GM12872 (cell line): ENCODE measurements around the gene IGLL1.

Experiments
- TF ChIP-seq, protein P1 (sequence below): IDR thresholded peaks from 3 replicates; pipeline ENCODE4 v1.5.1; 2011; ENCODE audit warnings: low read depth, mild to moderate bottlenecking, low read length, moderate library complexity; ENCODE audit not compliant: insufficient read depth

IGLL1 gene

DNA sequence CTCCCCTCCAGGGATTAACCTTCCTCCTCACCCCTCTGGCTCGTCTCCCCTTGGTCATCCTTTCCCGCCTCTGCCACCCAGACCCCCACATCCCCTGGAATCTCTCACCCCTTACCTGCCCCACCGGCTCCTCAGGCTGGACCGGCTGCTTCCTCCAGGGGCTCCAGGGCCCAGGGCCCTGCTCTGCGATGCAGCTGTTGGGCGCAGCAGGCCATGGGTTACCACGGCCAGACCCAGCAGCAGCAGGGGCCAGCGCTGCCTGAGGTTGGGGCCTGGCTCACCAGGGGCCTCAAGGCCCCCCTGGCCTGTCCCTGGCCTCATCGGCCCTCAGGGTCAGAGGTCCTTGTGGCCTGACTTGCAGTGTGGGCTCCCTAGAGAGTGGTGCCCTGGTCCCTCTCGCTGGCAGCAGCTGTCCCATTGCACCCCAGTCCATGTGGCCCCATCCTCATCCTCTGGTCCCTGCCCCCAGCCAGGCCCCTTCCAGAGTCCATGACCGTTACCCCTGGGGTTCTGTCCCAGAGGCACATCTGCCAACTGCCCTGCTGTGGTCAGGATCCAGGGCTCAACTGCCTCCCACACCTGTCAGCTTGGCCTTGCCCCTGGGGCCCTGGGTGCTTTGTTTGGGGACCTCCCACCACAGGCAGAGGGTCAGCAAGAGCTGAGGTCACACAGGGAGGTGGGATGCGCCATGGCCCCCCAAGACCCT is at the start of gene IGLL1:
TSS of gene IGLL1 (minus strand) at position 421 of the 706 bp plus-strand sequence. CDS start at position 321, 100 bp downstream.
- TF ChIP-seq, protein P1, sequence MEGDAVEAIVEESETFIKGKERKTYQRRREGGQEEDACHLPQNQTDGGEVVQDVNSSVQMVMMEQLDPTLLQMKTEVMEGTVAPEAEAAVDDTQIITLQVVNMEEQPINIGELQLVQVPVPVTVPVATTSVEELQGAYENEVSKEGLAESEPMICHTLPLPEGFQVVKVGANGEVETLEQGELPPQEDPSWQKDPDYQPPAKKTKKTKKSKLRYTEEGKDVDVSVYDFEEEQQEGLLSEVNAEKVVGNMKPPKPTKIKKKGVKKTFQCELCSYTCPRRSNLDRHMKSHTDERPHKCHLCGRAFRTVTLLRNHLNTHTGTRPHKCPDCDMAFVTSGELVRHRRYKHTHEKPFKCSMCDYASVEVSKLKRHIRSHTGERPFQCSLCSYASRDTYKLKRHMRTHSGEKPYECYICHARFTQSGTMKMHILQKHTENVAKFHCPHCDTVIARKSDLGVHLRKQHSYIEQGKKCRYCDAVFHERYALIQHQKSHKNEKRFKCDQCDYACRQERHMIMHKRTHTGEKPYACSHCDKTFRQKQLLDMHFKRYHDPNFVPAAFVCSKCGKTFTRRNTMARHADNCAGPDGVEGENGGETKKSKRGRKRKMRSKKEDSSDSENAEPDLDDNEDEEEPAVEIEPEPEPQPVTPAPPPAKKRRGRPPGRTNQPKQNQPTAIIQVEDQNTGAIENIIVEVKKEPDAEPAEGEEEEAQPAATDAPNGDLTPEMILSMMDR, result no peak

DNA sequence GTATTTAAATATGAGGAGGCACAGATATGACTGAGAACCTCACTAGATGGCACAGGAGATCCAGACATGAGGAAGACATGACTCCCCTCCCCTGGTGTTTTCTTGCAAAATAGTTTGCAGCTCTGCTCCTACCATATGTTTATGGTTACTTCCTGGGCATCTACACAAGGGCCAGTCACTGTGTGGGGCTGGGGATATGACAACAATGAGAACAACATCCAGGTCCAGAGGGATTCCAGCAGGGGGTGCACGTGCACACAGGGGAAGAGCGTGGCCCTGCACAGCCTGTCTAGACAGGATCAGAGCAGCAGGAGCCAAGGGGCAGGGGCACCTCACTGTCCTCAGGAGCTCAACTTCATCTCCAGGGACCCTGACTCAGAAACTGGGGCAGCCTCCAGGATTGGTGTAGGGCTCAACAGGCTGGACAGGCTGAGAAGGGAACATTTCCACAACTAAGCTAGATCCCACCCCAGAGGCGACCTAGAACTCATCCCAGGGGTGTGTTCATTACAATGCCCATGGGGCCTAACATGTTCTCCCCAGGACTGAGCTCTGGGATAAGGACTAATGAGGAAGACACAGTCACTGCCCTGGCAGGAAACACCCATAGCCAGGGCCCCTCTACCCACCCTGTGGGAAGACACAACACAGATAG is 47.4 kb upstream of the IGLL1 start:
- TF ChIP-seq, protein P1, result peak; percentile 65

DNA sequence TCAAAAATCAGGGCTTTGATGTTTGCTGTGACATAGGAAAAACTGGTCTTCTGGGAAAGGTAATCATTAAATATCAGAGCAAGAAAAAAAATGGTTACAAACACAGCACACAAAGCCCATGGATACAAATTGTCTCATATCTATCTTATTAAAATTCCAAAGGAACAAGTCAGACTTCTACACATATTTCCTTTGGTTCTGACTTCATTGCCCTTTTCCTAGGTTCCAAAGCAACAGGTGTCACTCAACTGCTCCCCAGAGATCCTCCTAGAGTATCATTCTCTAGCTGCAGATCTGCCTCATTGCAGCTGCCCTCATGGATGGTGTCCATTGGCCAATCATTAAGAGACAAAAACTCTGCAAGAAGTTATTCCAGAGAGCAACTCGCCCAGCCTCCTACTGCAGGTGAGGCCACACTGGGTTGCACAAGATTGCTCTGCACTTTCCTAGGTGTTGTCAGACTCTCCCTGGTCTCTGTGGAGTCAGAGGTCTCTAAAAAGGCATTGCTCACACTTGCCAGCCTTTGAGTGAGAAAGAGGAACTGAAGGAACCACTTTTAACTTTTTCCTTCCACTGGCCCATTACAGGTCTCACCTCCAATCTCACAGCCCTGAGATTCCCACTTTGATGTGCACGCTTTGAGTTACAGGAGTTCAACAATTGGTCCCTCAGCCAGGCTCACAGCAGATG is 46.3 kb upstream of the IGLL1 start:
- TF ChIP-seq, protein P1, result no peak

DNA sequence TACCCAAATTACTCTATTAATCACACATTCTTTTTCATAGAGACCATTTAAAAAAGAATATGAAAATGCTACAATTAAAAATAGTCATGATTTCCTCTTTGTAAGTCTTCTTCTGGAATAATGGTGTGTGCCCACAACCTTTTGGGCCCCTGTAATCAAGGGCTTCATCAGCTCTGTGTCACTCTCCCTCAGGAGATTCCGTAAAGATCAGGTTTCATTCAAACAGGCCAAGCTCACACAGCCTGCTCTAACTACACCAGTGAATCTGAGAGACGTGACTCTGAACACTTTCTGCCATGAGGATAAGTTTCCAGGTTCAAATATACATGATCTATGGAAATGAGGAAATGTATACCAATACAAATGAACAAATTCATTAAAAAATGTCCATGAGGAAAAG is 42.5 kb upstream of the IGLL1 start:
- TF ChIP-seq, protein P1, result no peak

DNA sequence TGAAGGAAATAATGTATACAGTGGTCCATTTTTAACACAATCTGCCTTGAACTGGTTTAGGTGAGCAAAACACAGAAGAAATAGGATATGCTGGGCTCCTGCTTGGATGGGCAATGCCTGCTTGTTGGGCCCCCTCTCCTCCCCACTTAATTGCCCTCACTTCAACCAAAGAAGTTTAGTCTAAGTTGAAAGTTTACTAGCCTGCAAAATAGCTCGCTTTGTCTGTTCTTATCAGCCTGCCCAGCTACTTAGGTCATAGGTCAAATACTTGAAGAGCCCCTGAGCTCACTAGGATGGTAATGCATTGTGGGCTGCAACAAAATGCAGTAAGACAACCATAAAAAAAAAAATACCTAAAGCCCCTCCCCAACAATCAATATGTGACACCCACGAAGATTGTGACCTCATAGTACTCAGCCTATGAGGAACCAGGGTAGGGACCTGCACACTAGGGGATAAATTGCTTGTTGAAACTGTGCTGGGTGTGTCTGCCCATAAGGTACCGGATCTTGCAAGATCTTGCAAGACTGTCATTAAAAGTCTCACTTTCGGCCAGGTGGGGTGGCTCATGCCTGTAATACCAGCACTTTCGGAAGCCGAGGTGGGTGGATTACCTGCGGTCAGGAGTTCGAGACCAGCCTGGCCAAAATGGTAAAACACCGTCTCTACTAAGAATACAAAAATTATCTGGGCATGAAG is 41.1 kb upstream of the IGLL1 start:
- TF ChIP-seq, protein P1, result no peak

DNA sequence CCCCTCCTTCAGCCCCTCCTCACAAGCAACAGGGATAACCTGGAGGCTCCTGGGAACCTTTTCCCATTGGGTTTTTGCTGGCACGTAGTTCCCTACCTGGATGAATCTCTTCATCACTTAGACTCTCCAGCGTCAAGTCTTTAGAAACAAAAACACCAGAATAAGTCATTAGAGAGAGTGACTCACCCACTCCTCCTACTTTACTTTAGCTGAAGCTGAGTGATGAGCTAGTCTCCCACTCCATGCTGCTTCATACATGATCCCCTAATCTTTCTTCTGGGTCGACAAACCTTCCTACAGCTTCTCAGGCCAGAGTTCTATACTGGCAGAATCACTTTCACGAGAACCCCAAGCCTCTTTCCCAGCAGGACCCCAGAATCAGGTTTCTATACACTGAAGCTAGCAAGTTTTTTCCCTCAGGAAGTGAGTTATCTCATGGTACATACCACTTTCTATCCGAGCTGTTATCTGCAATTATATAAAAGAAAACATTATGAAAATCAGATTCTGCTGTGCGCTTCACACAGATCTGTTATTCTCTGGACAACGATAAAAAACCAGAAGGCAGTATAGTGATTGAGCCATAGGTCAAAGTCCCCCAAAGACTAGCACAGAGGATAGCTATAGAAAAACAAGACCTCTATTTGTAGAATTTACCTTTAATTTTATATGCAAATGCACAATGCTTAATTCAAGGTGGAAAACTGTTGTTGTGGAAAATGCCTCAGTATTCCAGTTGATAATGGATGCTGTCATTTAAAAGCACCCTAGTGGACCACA is 33.3 kb upstream of the IGLL1 start:
- TF ChIP-seq, protein P1, result no peak
